Posterior cingulate gyrus (tissue), 11 donors: Measurements from ENCODE around the gene MRPL14.
A peak's percentile ranks its signal among the peaks of the same experiment; 100 is the strongest.
"Not testable (repeated sequence)": the region's sequence is repeated elsewhere in the genome, so short reads cannot be mapped to it uniquely, and the experiment has no call there.

Source experiments
- DNase-seq, 10 donors: peaks; one replicate each; pipeline versions ENCODE4 v3.0.0 to v3.0.0-alpha.2; 2020 to 2021; ENCODE audit warnings: mixed read lengths in 3 of 10
- intact Hi-C: fragments of 100-400 bp; cut with DNase I; formaldehyde crosslinking; loops from one replicate; pipeline ENCODE4 v1.15.1; 2023

The MRPL14 gene

GRCh38 chr6:44105146-44105545, 22.1 kb downstream of the MRPL14 start:
- intact Hi-C loops, result no loop called here
- peak in 2 of 10 donors; percentile 71 to 74 for DNase-seq

GRCh38 chr6:44104481-44105021, 22.7 kb downstream of the MRPL14 start:
- peak in 2 of 10 donors; percentile 60 to 75 for DNase-seq
- intact Hi-C loops, result no loop called here

GRCh38 chr6:44102527-44102926, 24.7 kb downstream of the MRPL14 start:
- intact Hi-C loops, result no loop called here
- DNase-seq, result peak in 2 of 10 donors; percentile 55 to 59

GRCh38 chr6:44101832-44102231, 25.4 kb downstream of the MRPL14 start:
- intact Hi-C loops, result no loop called here

GRCh38 chr6:44100088-44100550, 27.1 kb downstream of the MRPL14 start:
- peak in 2 of 10 donors; percentile 55 to 57 for DNase-seq
- intact Hi-C loops, result no loop called here

More at GRCh38 chr6:44101832-44102231, 25.4 kb downstream of the MRPL14 start:
- DNase-seq, result peak in 1 of 10 donors; percentile 49

GRCh38 chr6:44099192-44099591, 28.1 kb downstream of the MRPL14 start:
- intact Hi-C loops, result loop anchor here (5.0 kb wide), 1 partner anchor 138 kb away; no protein-coding TSS in a partner anchor
- no peak for DNase-seq

- intact Hi-C loops, result loop anchor here (5.0 kb wide), 1 partner anchor 139 kb away; no protein-coding TSS in a partner anchor
- DNase-seq, result no peak
Observed at GRCh38 chr6:44097782-44098317, 29.4 kb downstream of the MRPL14 start.

- DNase-seq, result peak; percentile 63 to 96 (median 78)
- intact Hi-C loops, result loop anchor here (1.0 to 5.0 kb wide), 2 partner anchors 56 to 141 kb away; no protein-coding TSS in a partner anchor
Observed at GRCh38 chr6:44096612-44097011, 30.6 kb downstream of the MRPL14 start.

- intact Hi-C loops, result loop anchor here (5.0 kb wide), 1 partner anchor 142 kb away; no protein-coding TSS in a partner anchor
- peak in 1 of 10 donors; percentile 5 for DNase-seq
Observed at GRCh38 chr6:44095243-44095623, 32.0 kb downstream of the MRPL14 start.

GRCh38 chr6:44094403-44095242, 32.6 kb downstream of the MRPL14 start:
- intact Hi-C loops, result loop anchor here (5.0 kb wide), 1 partner anchor 143 kb away; no protein-coding TSS in a partner anchor
- DNase-seq, result no peak

- DNase-seq, result peak in 1 of 10 donors; percentile 43
- intact Hi-C loops, result no loop called here
Observed at GRCh38 chr6:44093750-44094402, 33.4 kb downstream of the MRPL14 start.

GRCh38 chr6:44093066-44093465, 34.2 kb downstream of the MRPL14 start:
- DNase-seq, result peak in 1 of 10 donors; percentile 43
- intact Hi-C loops, result no loop called here

GRCh38 chr6:44091981-44092884, 35.0 kb downstream of the MRPL14 start:
- intact Hi-C loops, result no loop called here
- no peak for DNase-seq

GRCh38 chr6:44091356-44091755, 35.9 kb downstream of the MRPL14 start:
- intact Hi-C loops, result not testable (repeated sequence)
- DNase-seq, result peak in 1 of 10 donors; percentile 37

GRCh38 chr6:44090465-44090864, 36.8 kb downstream of the MRPL14 start:
- intact Hi-C loops, result no loop called here
- DNase-seq, result peak in 1 of 10 donors; percentile 35

GRCh38 chr6:44088827-44089590, 38.2 kb downstream of the MRPL14 start:
- DNase-seq, result peak in 2 of 10 donors; percentile 49 to 55
- intact Hi-C loops, result no loop called here

- DNase-seq, result no peak
- intact Hi-C loops, result no loop called here
Observed at GRCh38 chr6:44087623-44088022, 39.6 kb downstream of the MRPL14 start.

- DNase-seq, result peak in 3 of 10 donors; percentile 67 to 85 (median 67)
- intact Hi-C loops, result no loop called here
Observed at GRCh38 chr6:44086931-44087574, 40.2 kb downstream of the MRPL14 start.
